Measurements from ENCODE around the gene ACOXL. TPM values are rescaled to one million over a fixed set of nuclear protein-coding genes. Genes with fewer than 3 reads are reported as not detected.

ACOXL gene
- total and polyA plus RNA-seq, 9 of the 15 experiments (the other 6 are each of a cell fraction or from before 2014, with no cell fraction given) = 0.31 to 0.56 TPM; not detected in 7

GRCh38 chr2:110897966-110898365 lies 165.6 kb downstream of the ACOXL start:
- TF ChIP-seq ZC3H11A (IDR thresholded peaks at IDR 0.05; ENCODE audit: low read depth, low read length) = no peak
- TF ChIP-seq POLR2A (conservative IDR thresholded peaks at IDR 0.05) = no peak
- no peak for TF ChIP-seq HDAC6 (IDR thresholded peaks at IDR 0.05; ENCODE audit: low read depth, low read length)
- TF ChIP-seq MLLT1 (IDR thresholded peaks at IDR 0.05) = no peak
- TF ChIP-seq SP2 (IDR thresholded peaks at IDR 0.05; ENCODE audit: extremely low read depth, low read depth, low read length, poor library complexity, severe bottlenecking) = no peak
- no peak for TF ChIP-seq ZNF551 (CRISPR knock-in tag; IDR thresholded peaks at IDR 0.05)
- TF ChIP-seq ZNF280A (IDR thresholded peaks at IDR 0.05; ENCODE audit: low read depth, partially characterized antibody) = no peak
- no peak for TF ChIP-seq ZNF354B (CRISPR knock-in tag; IDR thresholded peaks at IDR 0.05)
- TF ChIP-seq SREBF1 (IDR thresholded peaks at IDR 0.05; ENCODE audit: borderline replicate concordance, low read depth, low read length) = no peak
- no peak for TF ChIP-seq RBM17 (IDR thresholded peaks at IDR 0.05; ENCODE audit: borderline replicate concordance, low read depth, low read length)
- BruUV-seq (replicated peaks) = no TSS peak
- Histone ChIP-seq H3K36me3 (ENCODE audit: control insufficient read depth, insufficient read depth, low read length) (no peaks in the 10 kb centered on the region), H2AFZ (ENCODE audit: low read depth, low read length) (no peak overlapping the region), H3K79me2 (ENCODE audit: control insufficient read depth, insufficient read depth, low read length) (no peaks in the 10 kb centered on the region), H3K27me3 (ENCODE audit: control insufficient read depth in 2 of 2, insufficient read depth in 2 of 2, low read length in 2 of 2) (no peaks in the 10 kb centered on the region), H3K9ac (ENCODE audit: insufficient read depth in 1 of 2, low read depth in 2 of 2, low read length in 2 of 2) (no peak overlapping the region), H4K20me1 (replicated peaks; ENCODE audit: control insufficient read depth, insufficient read depth, low read length) (no peaks in the 10 kb centered on the region), H3K4me2 (ENCODE audit: insufficient read depth, low read length) (no peak overlapping the region), H3K4me1 (replicated peaks in 1 of 2; ENCODE audit: control insufficient read depth in 2 of 2, insufficient read depth in 2 of 2, low read length in 2 of 2) (no peaks in the 10 kb centered on the region), H3K9me1 (ENCODE audit: control insufficient read depth, insufficient read depth, low read length) (no peaks in the 10 kb centered on the region), H3K4me3 (no peak overlapping the region), H3K27ac (ENCODE audit: extremely low read depth, low read depth, low read length) (no peak overlapping the region), H3K9me3 (replicated peaks; ENCODE audit: control insufficient read depth, insufficient read depth, low read depth, low read length) (no peaks in the 10 kb centered on the region)
- ATAC-seq (no peak), DNase-seq (ENCODE audit: extremely low read depth in 1 of 4, low spot score in 3 of 4) (no peak), FAIRE-seq (no peak)
- in situ Hi-C loops (cut with MboI) (no loop called here), intact Hi-C loops (cut with micrococcal nuclease) (no loop called here)
- POLR2A ChIA-PET = no interaction called here
- CTCF ChIA-PET (ENCODE audit: low intra/inter-chr PET ratio) = no interaction called here
- 0% methylated on average over 2 of the region's 2 CpGs for WGBS (ENCODE audit: insufficient coverage, low coverage, missing lambda C conversion rate)

Measured in K562 (cell line).